ENCODE measurements around the gene KLHL29. TPM values are rescaled to one million over a fixed set of nuclear protein-coding genes. Genes with fewer than 3 reads are reported as not detected.

Gene KLHL29
- total and polyA plus RNA-seq, 2 donors (not counting 3 experiments of a cell fraction or from before 2014, with no cell fraction given), result 4.6 to 12.7 TPM

- H4K20me1 ChIP-seq (replicated peaks; ENCODE audit: control insufficient read depth, extremely low read depth, insufficient read depth, low read length), result no peaks in the 10 kb centered on the region
- H3K27me3 ChIP-seq (ENCODE audit: control insufficient read depth in 2 of 2, insufficient read depth in 2 of 2, low read length in 2 of 2), result peaks cover 2 to 3% of the 10 kb centered on the region in 2 experiments
- BruUV-seq (replicated peaks), result no TSS peak
- FAIRE-seq (no peak), DNase-seq (ENCODE audit: low read depth, low spot score) (no peak)
- no peak overlapping the region for H2AFZ ChIP-seq (ENCODE audit: low read depth, low read length)
- no peaks in the 10 kb centered on the region for H3K79me2 ChIP-seq (ENCODE audit: control insufficient read depth, insufficient read depth, low read length)
- dilution Hi-C loops (cut with MboI; ENCODE audit: extremely low pct_ligation_motif_present, low sequenced_read_pairs) (no loop called here), intact Hi-C loops (cut with micrococcal nuclease) (no loop called here)
- H3K9me3 ChIP-seq (replicated peaks; ENCODE audit: control insufficient read depth, insufficient read depth, low read length), result no peaks in the 10 kb centered on the region
- H3K9ac ChIP-seq (replicated peaks; ENCODE audit: extremely low read depth, insufficient read depth, low read length), result no peak overlapping the region
- ChIA-PET POLR2A (no interaction called here), CTCF (no interaction called here)
- H3K4me1 ChIP-seq (ENCODE audit: control insufficient read depth, extremely low read depth, insufficient read depth, low read length), result no peaks in the 10 kb centered on the region
- no peaks in the 10 kb centered on the region for H3K36me3 ChIP-seq (ENCODE audit: control insufficient read depth in 2 of 2, extremely low read depth in 1 of 2, insufficient read depth in 2 of 2, low read length in 2 of 2)
- TF ChIP-seq POLR2AphosphoS5 (IDR thresholded peaks at IDR 0.05; ENCODE audit: insufficient read depth, low read depth, low read length) (no peak), MYC (IDR thresholded peaks at IDR 0.05; ENCODE audit: low read depth, low read length) (no peak), JUN (IDR thresholded peaks at IDR 0.05; ENCODE audit: borderline replicate concordance, insufficient read depth, insufficient read length, low read depth) (no peak), CTCF (IDR thresholded peaks at IDR 0.05; ENCODE audit: extremely low read depth in 1 of 2, insufficient read depth in 1 of 2, low read depth in 1 of 2, low read length in 2 of 2) (no peak), FOS (IDR thresholded peaks at IDR 0.05; ENCODE audit: borderline replicate concordance, insufficient read depth, low read length) (no peak), GATA2 (IDR thresholded peaks at IDR 0.05; ENCODE audit: insufficient read depth, insufficient read length, low read depth, low read length) (no peak), EZH2 (IDR thresholded peaks at IDR 0.05; ENCODE audit: borderline replicate concordance, low read depth, low read length, severe bottlenecking) (no peak), MAX (IDR thresholded peaks at IDR 0.05; ENCODE audit: insufficient read depth, insufficient read length) (no peak)
- H3K9me1 ChIP-seq (replicated peaks; ENCODE audit: control insufficient read depth, extremely low read depth, insufficient read depth, low read length), result no peaks in the 10 kb centered on the region
- no peak overlapping the region for H3K4me3 ChIP-seq (replicated peaks in 1 of 3; ENCODE audit: insufficient read depth in 1 of 3, low read depth in 1 of 3, low read length in 3 of 3)
- H3K4me2 ChIP-seq (ENCODE audit: insufficient read depth, low read length), result no peak overlapping the region
- no peak overlapping the region for H3K27ac ChIP-seq (ENCODE audit: insufficient read depth, low read depth, low read length)
These were observed 274.3 kb downstream of the KLHL29 start for GRCh38 chr2:23659328-23659727.

All from endothelial cell of umbilical vein (primary cell).